ENCODE data around the gene RAMP3. TPM values are rescaled to one million over a fixed set of nuclear protein-coding genes. Genes with fewer than 3 reads are reported as not detected.

The RAMP3 gene
- total and polyA plus RNA-seq, 11 donors = 19.2 to 107 (median 38.9) TPM

DNA sequence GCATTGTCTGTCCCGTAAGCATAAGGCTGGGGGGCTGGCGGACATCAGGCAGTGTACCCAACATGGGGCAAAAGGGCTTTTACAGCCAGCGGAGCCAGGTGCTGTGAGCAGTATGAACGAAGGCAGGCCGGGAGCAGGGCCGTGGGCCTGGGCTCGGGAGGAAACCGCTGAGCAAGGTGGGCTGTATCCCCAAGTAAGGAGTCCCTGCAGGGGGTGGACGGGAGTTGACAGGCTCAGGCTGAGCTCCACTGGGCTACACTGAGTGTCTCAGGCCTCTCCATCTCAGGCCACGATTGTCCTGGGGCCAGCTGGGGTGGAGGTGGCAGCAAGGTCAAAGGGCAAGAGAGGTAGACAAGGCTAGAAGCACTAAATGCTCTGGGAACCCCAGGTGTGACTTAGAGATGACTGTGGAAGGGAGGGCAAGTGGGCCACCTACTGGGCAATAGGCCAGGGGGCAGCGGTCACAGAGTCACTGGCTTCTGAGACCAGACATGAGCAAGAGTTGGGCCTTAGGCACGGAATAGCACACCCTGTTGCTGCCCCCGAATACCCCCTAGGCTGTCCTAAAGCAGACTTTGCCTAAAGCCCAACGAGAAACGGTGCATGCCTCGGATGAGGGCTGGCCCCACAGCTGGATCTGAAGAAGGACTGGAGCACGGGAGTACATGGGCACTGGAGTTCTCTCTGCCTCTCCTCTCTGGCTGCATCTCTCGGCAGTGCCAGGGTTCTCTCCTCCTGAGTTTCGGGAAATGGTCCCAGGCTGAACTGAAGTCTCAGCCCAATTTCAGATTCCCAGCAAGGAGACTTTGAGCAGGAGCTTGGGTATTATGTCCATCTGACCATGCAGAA lies 10.8 kb upstream of the RAMP3 start:
- H3K4me3 ChIP-seq = no peak overlapping the region
- intact Hi-C loops (cut with DNase I) = no loop called here
- no peaks in the 10 kb centered on the region for H3K9me3 ChIP-seq
- TF ChIP-seq CTCF (IDR thresholded peaks at IDR 0.05) = no peak
- TF ChIP-seq POLR2A (IDR thresholded peaks at IDR 0.05) = no peak
- H3K27ac ChIP-seq = no peak overlapping the region
- ATAC-seq (peak in 1 of 4 donors; percentile 10), DNase-seq (no peak)
- H3K27me3 ChIP-seq = peaks cover 0 to 13% (median 0%) of the 10 kb centered on the region in 9 donors
- H3K36me3 ChIP-seq = no peaks in the 10 kb centered on the region
- WGBS, 4 donors = 78 to 87% (median 84%) methylated on average over 18 to 19 of the region's 19 CpGs
- H3K4me1 ChIP-seq = no peaks in the 10 kb centered on the region

DNA sequence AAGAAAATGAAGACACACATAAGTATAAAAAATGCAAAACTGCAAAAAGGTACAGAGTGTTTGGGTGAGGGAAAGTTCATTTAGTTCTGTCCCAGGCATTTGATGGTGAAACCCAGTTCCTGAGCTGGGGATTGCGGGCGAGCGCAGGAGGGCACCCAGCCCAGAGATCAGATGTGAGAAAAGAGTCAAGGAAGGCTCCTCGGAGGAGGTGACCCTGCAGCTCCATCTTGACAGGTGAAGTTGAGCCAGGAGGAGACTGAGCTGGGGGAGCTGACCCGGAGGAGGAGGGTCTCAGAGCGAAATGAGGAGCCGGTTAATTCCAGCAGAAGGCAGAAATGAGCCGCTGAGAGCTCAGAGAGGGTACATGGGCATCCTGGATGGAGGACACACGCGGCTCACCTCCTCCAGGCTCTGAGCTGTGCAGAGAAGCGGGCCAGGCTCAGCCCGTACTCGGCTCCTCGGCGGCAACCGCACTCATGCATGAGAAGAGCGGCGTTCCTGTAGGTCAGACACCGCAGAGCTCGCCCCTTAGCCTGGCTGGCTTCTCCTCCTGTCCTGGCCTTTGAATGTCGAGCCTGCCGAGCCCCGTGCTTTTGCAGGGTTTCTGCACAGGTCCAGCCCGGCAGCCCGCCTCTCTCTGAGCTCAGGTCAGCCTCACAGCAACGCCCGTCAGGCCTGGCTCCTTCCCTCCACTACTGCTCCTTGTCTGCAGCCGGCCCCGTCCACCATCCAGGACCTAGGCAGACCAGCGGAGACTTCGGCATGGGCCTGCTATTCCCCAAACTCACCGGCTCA lies 9.5 kb upstream of the RAMP3 start:
- H3K27me3 ChIP-seq = peaks cover 0 to 13% (median 0%) of the 10 kb centered on the region in 9 donors
- H3K27ac ChIP-seq = no peak overlapping the region
- 52 to 60% (median 56%) methylated on average over 27 to 32 of the region's 32 CpGs for WGBS, 4 donors
- DNase-seq (no peak), ATAC-seq (peak in 2 of 4 donors; percentile 21 to 27)
- intact Hi-C loops (cut with DNase I) = no loop called here
- H3K9me3 ChIP-seq = no peaks in the 10 kb centered on the region
- TF ChIP-seq POLR2A (IDR thresholded peaks at IDR 0.05) (no peak), CTCF (IDR thresholded peaks at IDR 0.05) (no peak)
- H3K4me3 ChIP-seq = no peak overlapping the region
- H3K4me1 ChIP-seq = no peaks in the 10 kb centered on the region
- H3K36me3 ChIP-seq = no peaks in the 10 kb centered on the region

DNA sequence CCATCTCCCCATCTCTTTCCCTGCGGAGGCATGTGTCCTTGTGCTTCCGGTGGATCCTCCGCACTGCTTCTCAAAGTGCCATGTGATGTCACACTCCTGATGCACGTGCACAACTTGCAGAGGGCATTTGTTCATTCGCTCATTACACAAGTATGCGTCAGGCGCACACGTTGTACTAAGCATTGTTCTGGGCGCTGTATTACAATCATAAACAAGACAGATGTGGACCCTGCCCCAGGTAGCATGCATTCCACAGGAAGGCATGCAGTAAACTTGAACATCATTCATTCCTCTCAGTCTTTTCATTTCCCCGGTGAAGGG lies 9.0 kb upstream of the RAMP3 start:
- 80 to 86% (median 82%) methylated on average over 10 of the region's 10 CpGs for WGBS, 4 donors
- Histone ChIP-seq H3K27me3 (peaks cover 0 to 13% (median 0%) of the 10 kb centered on the region in 9 donors), H3K4me1 (no peaks in the 10 kb centered on the region)

More for the DNA sequence above, 9.0 kb upstream of the RAMP3 start:
- Histone ChIP-seq H3K36me3 (no peaks in the 10 kb centered on the region), H3K4me3 (no peak overlapping the region), H3K27ac (no peak overlapping the region), H3K9me3 (no peaks in the 10 kb centered on the region)
- no peak for DNase-seq
- no peak for ATAC-seq
- no peak for TF ChIP-seq POLR2A (IDR thresholded peaks at IDR 0.05)
- TF ChIP-seq CTCF (IDR thresholded peaks at IDR 0.05) = no peak
- intact Hi-C loops (cut with DNase I) = no loop called here
